GM12892 (cell line): ENCODE measurements around the gene KCNAB1.

Source experiments
- POLR2A ChIP-seq: IDR thresholded peaks from 2 replicates; pipeline ENCODE4 v1.6.1; 2011; ENCODE audit warnings: low read depth, low read length, control low read depth
- POLR2AphosphoS5 ChIP-seq: IDR thresholded peaks from 2 replicates; pipeline ENCODE4 v1.6.1; 2011; ENCODE audit warnings: low read depth, low read length, control low read depth

DNA sequence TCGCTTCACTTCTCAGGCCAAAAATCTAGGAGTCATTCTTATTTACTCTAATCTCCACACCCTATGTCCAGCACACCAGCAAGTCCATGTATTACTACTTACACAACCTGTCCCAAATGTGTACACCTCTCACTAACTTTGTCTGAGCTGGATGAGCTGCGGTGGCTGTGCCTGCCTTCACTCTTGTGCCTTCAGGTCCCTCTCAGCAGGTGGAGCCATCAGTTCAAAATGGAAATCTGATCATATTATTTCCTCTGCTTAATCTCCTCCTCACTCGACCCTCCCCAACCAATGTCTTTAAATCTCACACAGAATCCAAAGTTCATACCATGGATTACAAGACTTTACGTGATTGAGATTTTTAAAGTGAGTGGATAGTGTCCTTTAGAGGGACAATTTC is 351.8 kb downstream of the KCNAB1 start:
- TF ChIP-seq POLR2AphosphoS5 (no peak), POLR2A (no peak)
